Upper lobe of left lung (tissue), 6 donors: ENCODE data around the gene IMP3. TPM values are rescaled to one million over a fixed set of nuclear protein-coding genes. Genes with fewer than 3 reads are reported as not detected.

ENCODE experiments used
- ATAC-seq, 2 donors: fragments of 200-7000 bp; cut with Tn5 transposase; one replicate each; pipeline ENCODE4 v1.9.1; 2022; ENCODE audit warnings: mild to moderate bottlenecking in 2 of 2, moderate library complexity in 2 of 2; ENCODE audit not compliant: low FRiP score in 2 of 2
- DNase-seq, 2 donors: peaks; one replicate each; pipeline ENCODE4 v3.0.0-alpha.2; 2019 to 2020
- H3K27ac ChIP-seq, 4 donors: fragments of 200-600 bp; sonication (generic); one replicate each; pipeline ENCODE4 v1.5.1; 2016 to 2019
- H3K27me3 ChIP-seq, 4 donors: fragments of 200-600 bp; sonication (generic); one replicate each; pipeline ENCODE4 v1.5.1; 2017 to 2019
- H3K36me3 ChIP-seq, 4 donors: fragments of 200-600 bp; sonication (generic); one replicate each; pipeline ENCODE4 v1.5.1; 2016 to 2019
- H3K4me1 ChIP-seq, 4 donors: fragments of 200-600 bp; sonication (generic); one replicate each; pipeline ENCODE4 v1.5.1; 2018 to 2019
- H3K4me3 ChIP-seq, 4 donors: fragments of 200-600 bp; sonication (generic); one replicate each; pipeline ENCODE4 v1.5.1; 2017 to 2019; ENCODE audit warnings: mild to moderate bottlenecking in 2 of 4, moderate library complexity in 1 of 4
- H3K9me3 ChIP-seq, 4 donors: fragments of 200-600 bp; sonication (generic); one replicate each; pipeline ENCODE4 v1.5.1; 2018 to 2019
- EP300 ChIP-seq, 4 donors: sonication (generic); formaldehyde crosslinking; IDR thresholded peaks; one replicate each; pipeline ENCODE4 v1.5.1; 2017; ENCODE audit warnings: antibody characterized with exemption in 4 of 4, control low read depth in 2 of 4
- POLR2A ChIP-seq, 4 donors: fragments of 450-650 bp; IDR thresholded peaks; one replicate each; pipeline ENCODE4 v1.5.1; 2016 to 2017; ENCODE audit warnings: antibody characterized with exemption in 4 of 4, mild to moderate bottlenecking in 2 of 4
- POLR2AphosphoS5 ChIP-seq, 2 donors: sonication (generic); formaldehyde crosslinking; IDR thresholded peaks; one replicate each; pipeline ENCODE4 v1.5.1; 2017; ENCODE audit warnings: antibody characterized with exemption in 2 of 2
- WGBS, 2 donors: methylation state at CpG; one replicate each; pipeline ENCODE4 v1.1.5; 2017 to 2018; 5-methylcytosine and 5-hydroxymethylcytosine counted together
- total RNA-seq, 6 donors: library from RNA; depleted of rRNA in 4 of 6; stranded (reverse); fragments of >200 nt in 4 of 6; gene quantifications; one replicate each; pipeline versions ENCODE4 v1.1.0 to v1.2.1, GENCODE V29; 2016 to 2021
- TF ChIP-seq, protein P1 (sequence below), 6 experiments: fragments of 450-650 bp in 4 of 6; fragments of 200-600 bp in 2 of 6; sonication (generic) in 2 of 6; IDR thresholded peaks; one replicate each; pipeline ENCODE4 v1.5.1; 2016 to 2019; ENCODE audit warnings: antibody characterized with exemption in 6 of 6
- donor health status: DM: no; HTN: no; CAD: no; lungs with moderate emphysema.
- donor health status: DM: no; HTN: yes; CAD: no; lungs with severe emphysema.

IMP3 gene
- total RNA-seq, 6 donors from 2014 or later: 64.3 to 183 (median 70.2) TPM

DNA sequence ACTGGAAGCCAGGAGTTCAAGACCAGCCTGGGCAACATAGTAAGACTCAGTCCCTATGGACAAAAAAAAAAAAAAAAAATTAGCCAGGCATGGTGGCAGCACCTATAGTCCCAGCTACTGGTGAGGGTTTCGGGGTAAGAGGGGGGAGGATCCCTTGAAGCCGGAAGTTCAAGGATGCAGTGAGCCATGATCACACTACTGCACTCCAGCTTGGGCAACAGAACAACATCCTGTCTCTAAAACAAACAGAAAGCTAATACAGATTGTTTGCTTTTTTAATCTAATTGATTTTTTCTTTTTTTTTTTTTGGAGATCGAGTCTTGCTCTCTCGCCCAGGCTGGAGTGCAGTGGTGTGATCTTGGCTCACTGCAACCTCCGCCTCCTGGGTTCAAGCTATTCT is 1.6 kb upstream of the IMP3 start:
- H3K36me3 ChIP-seq: peaks cover 0 to 3% (median 0%) of the 10 kb centered on the region in 4 donors
- H3K4me1 ChIP-seq: peaks cover 36 to 46% (median 41%) of the 10 kb centered on the region in 4 donors
- no peaks in the 10 kb centered on the region for H3K9me3 ChIP-seq
- H3K4me3 ChIP-seq: no peak overlapping the region
- H3K27ac ChIP-seq: no peak overlapping the region
- H3K27me3 ChIP-seq: no peaks in the 10 kb centered on the region
- WGBS, 2 donors: 74 to 75% methylated on average over 5 of the region's 5 CpGs
- no peak for DNase-seq
- no peak for ATAC-seq
- TF ChIP-seq, protein P1, sequence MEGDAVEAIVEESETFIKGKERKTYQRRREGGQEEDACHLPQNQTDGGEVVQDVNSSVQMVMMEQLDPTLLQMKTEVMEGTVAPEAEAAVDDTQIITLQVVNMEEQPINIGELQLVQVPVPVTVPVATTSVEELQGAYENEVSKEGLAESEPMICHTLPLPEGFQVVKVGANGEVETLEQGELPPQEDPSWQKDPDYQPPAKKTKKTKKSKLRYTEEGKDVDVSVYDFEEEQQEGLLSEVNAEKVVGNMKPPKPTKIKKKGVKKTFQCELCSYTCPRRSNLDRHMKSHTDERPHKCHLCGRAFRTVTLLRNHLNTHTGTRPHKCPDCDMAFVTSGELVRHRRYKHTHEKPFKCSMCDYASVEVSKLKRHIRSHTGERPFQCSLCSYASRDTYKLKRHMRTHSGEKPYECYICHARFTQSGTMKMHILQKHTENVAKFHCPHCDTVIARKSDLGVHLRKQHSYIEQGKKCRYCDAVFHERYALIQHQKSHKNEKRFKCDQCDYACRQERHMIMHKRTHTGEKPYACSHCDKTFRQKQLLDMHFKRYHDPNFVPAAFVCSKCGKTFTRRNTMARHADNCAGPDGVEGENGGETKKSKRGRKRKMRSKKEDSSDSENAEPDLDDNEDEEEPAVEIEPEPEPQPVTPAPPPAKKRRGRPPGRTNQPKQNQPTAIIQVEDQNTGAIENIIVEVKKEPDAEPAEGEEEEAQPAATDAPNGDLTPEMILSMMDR (IDR thresholded peaks at IDR 0.05): no peak
- TF ChIP-seq POLR2AphosphoS5 (IDR thresholded peaks at IDR 0.05) (no peak), POLR2A (IDR thresholded peaks at IDR 0.05) (no peak), EP300 (IDR thresholded peaks at IDR 0.05) (no peak)

DNA sequence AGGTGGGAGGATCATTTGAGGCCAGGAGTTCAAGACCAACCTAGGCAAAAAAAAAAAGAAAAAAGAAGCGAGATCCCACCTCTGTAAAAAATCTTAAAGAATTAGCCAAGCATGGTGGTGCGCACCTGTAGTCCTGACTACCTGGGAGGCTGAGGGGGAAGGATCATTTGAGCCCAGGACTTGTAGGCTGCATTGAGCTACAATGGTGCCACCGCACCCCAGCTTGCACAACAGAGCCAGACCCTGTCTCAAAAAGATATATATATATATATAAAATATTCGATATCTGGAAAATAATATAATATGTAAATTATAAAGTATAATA is 1.1 kb upstream of the IMP3 start:
- Histone ChIP-seq H3K27ac (peak overlapping the region in 3 of 4 donors; percentile 92 to 96 (median 93)), H3K27me3 (no peaks in the 10 kb centered on the region), H3K4me1 (peaks cover 32 to 44% (median 38%) of the 10 kb centered on the region in 4 donors), H3K9me3 (no peaks in the 10 kb centered on the region), H3K36me3 (peaks cover 0 to 3% (median 0%) of the 10 kb centered on the region in 4 donors), H3K4me3 (no peak overlapping the region)
- WGBS, 2 donors: 70 to 78% methylated on average over 4 of the region's 4 CpGs
- no peak for ATAC-seq
- DNase-seq: no peak
- TF ChIP-seq, protein P1 (IDR thresholded peaks at IDR 0.05): no peak
- TF ChIP-seq EP300 (IDR thresholded peaks at IDR 0.05) (no peak), POLR2A (IDR thresholded peaks at IDR 0.05) (no peak), POLR2AphosphoS5 (IDR thresholded peaks at IDR 0.05) (no peak)

DNA sequence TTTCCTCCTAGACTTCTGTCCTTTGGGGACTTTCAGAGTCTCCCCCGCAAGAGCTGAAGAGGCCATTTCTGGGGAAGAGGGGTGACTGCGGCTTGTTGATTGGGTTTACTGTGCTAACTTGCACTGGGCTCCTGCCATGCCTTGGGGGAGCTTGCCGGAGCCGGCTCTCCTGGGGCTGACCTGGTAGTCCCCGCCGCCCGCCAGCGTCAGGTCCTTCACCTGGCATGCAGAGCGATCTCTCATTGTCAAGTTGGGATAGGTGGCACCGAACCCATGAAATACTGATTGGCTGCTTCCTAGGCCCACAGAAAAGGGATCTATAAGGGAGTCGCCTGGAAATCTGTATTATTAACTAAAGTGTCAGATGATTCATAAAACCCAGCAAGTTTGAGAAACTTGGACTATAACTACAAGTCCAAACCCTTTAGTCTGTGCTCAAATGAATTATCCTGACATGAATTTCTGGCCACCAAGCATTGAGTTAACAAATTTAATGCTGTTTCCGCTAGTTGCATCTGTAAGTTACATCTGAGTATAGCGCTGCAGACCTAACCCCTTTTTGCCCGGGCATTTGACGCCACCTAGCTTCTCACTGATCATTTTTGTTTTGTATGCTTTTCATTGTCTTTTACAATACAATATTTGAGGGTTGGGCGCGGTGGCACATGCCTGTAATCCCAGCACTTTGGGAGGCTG is 607 bp upstream of the IMP3 start:
- Histone ChIP-seq H3K9me3 (no peaks in the 10 kb centered on the region), H3K36me3 (peaks cover 0 to 3% (median 0%) of the 10 kb centered on the region in 4 donors), H3K4me3 (peak overlapping the region; percentile 38 to 98 (median 81)), H3K27ac (peak overlapping the region; percentile 92 to 96 (median 94)), H3K4me1 (peaks cover 30 to 42% (median 37%) of the 10 kb centered on the region in 4 donors), H3K27me3 (no peaks in the 10 kb centered on the region)
- TF ChIP-seq POLR2AphosphoS5 (IDR thresholded peaks at IDR 0.05): no peak
- TF ChIP-seq, protein P1 (IDR thresholded peaks at IDR 0.05): peak in 2 of 6 experiments; percentile 10 to 28
- whole genome bisulfite sequencing, 2 donors: 9 to 14% methylated on average over 13 to 17 of the region's 17 CpGs
- peak; percentile 55 to 86 for DNase-seq
- ATAC-seq: peak; percentile 41 to 47

DNA sequence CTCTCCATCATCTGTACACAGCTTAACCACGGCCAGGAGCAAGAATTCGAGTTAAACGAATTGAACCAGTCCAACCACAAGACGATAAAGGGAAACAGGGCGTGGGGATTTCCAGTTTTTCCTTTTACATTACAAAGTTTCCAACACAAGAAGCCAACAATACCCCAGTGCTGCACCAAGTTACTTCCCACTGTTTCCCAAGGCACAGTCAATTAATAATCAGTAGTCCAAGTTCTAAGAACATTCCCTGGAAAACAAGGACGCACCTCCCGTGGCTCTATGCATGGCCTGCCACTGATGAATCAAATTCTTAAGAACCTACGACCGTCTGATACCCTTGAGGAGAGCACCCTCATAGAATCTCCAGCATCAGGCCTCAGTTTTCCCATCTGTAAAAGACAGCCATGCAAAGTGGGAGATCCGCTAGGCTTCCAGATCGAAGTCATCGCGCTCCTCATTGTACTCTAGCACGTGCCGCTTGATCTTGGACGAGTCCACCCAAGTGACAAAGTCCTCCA is 774 bp downstream of the IMP3 start:
- Histone ChIP-seq H3K27ac (peak overlapping the region; percentile 92 to 96 (median 94)), H3K4me3 (peak overlapping the region; percentile 65 to 98 (median 98)), H3K4me1 (peaks cover 30 to 42% (median 37%) of the 10 kb centered on the region in 4 donors), H3K36me3 (peaks cover 0 to 3% (median 0%) of the 10 kb centered on the region in 4 donors), H3K9me3 (no peaks in the 10 kb centered on the region), H3K27me3 (no peaks in the 10 kb centered on the region)
- 0 to 1% methylated on average over 13 to 16 of the region's 16 CpGs for WGBS, 2 donors
- TF ChIP-seq, protein P1 (IDR thresholded peaks at IDR 0.05): no peak
- TF ChIP-seq EP300 (IDR thresholded peaks at IDR 0.05) (no peak), POLR2A (IDR thresholded peaks at IDR 0.05) (no peak), POLR2AphosphoS5 (IDR thresholded peaks at IDR 0.05) (no peak)
- DNase-seq (no peak), ATAC-seq (no peak)
